Fibroblast of lung (primary cell): ENCODE data around the gene SDS. TPM values are rescaled to one million over a fixed set of nuclear protein-coding genes. Genes with fewer than 3 reads are reported as not detected.
A peak's percentile ranks its signal among the peaks of the same experiment; 100 is the strongest.

ENCODE experiments used
- DNase-seq, 2 donors: peaks; one replicate each; pipeline versions ENCODE4 v3.0.0 to v3.0.0-alpha.2; 2010; ENCODE audit warnings: low read depth in 2 of 2
- H2AFZ ChIP-seq: 2 replicates; pipeline ENCODE4 v1.5.1; 2012; ENCODE audit warnings: low read length, control low read depth, inconsistent platforms
- H3K27ac ChIP-seq: 2 replicates; pipeline ENCODE4 v1.5.1; 2011; ENCODE audit warnings: low read length, control low read depth; ENCODE audit not compliant: insufficient read depth
- H3K27me3 ChIP-seq: 2 replicates; pipeline ENCODE4 v1.5.1; 2011; ENCODE audit warnings: mild to moderate bottlenecking, low read length; ENCODE audit not compliant: control insufficient read depth, insufficient read depth
- H3K36me3 ChIP-seq: 2 replicates; pipeline ENCODE4 v1.5.1; 2011; ENCODE audit warnings: low read length; ENCODE audit not compliant: control insufficient read depth, insufficient read depth
- H3K4me1 ChIP-seq: 2 replicates; pipeline ENCODE4 v1.5.1; 2011; ENCODE audit warnings: low read length; ENCODE audit not compliant: control insufficient read depth, insufficient read depth; ENCODE audit errors: extremely low read depth
- H3K4me2 ChIP-seq: 2 replicates; pipeline ENCODE4 v1.5.1; 2011; ENCODE audit warnings: low read length, control low read depth; ENCODE audit not compliant: insufficient read depth; ENCODE audit errors: extremely low read depth
- H3K4me3 ChIP-seq, 4 experiments: fragments of 200-600 bp in 1 of 4; sonication (generic) in 1 of 4; replicated peaks in 1 of 4; 2 replicates each; pipeline ENCODE4 v1.5.1; 2011 to 2016; ENCODE audit warnings: low read length in 4 of 4, low read depth in 3 of 4, mild to moderate bottlenecking in 3 of 4, control low read depth in 2 of 4, inconsistent platforms in 1 of 4, mixed read lengths in 1 of 4; ENCODE audit not compliant: insufficient read depth in 1 of 4; ENCODE audit errors: control extremely low read depth in 1 of 4
- H3K79me2 ChIP-seq: 2 replicates; pipeline ENCODE4 v1.5.1; 2012; ENCODE audit warnings: mild to moderate bottlenecking, low read length, inconsistent platforms; ENCODE audit not compliant: control insufficient read depth, insufficient read depth
- H3K9ac ChIP-seq: 2 replicates; pipeline ENCODE4 v1.5.1; 2011; ENCODE audit warnings: mild to moderate bottlenecking, low read length, control low read depth; ENCODE audit not compliant: insufficient read depth
- H3K9me3 ChIP-seq: 2 replicates; pipeline ENCODE4 v1.5.1; 2012; ENCODE audit warnings: low read depth, low read length; ENCODE audit not compliant: control insufficient read depth, insufficient read depth
- H4K20me1 ChIP-seq: 2 replicates; pipeline ENCODE4 v1.5.1; 2011; ENCODE audit warnings: low read length; ENCODE audit not compliant: control insufficient read depth, insufficient read depth; ENCODE audit errors: extremely low read depth
- CTCF ChIP-seq, 2 donors: IDR thresholded peaks in 1 of 2; conservative IDR thresholded peaks in 1 of 2; 1 replicate in 1 of 2; 2 replicates in 1 of 2; pipeline ENCODE4 v1.5.1; 2011 to 2012; ENCODE audit warnings: low read length in 2 of 2, control low read depth in 1 of 2, inconsistent platforms in 1 of 2, low read depth in 1 of 2, mild to moderate bottlenecking in 1 of 2
- EZH2 ChIP-seq: IDR thresholded peaks from 2 replicates; pipeline ENCODE4 v1.5.1; 2012; ENCODE audit warnings: low read length, control low read depth, mild to moderate bottlenecking; ENCODE audit errors: missing control alignments
- polyA plus RNA-seq, 2 donors: library from polyadenylated mRNA; depleted of rRNA in 1 of 2; stranded (reverse) in 1 of 2; unstranded in 1 of 2; fragments of >200 nt; gene quantifications; 2 replicates each; pipeline ENCODE4 v1.2.1, GENCODE V29; 2011 to 2012; ENCODE audit warnings: missing spikeins in 1 of 2
- total RNA-seq: library from RNA; depleted of rRNA; stranded (reverse); fragments of >200 nt; gene quantifications from 2 replicates; pipeline ENCODE4 v1.2.1, GENCODE V29; 2014

The SDS gene
- total and polyA plus RNA-seq, 2 donors (not counting 1 experiment from before 2014, with no cell fraction given), result not detected

- Histone ChIP-seq H3K4me2 (no peak overlapping the region), H3K27me3 (no peaks in the 10 kb centered on the region), H3K4me3 (no peak overlapping the region), H3K9ac (no peak overlapping the region), H3K36me3 (peaks cover 6% of the 10 kb centered on the region), H3K4me1 (no peaks in the 10 kb centered on the region), H3K27ac (no peak overlapping the region), H3K9me3 (no peaks in the 10 kb centered on the region), H4K20me1 (no peaks in the 10 kb centered on the region), H2AFZ (no peak overlapping the region), H3K79me2 (no peaks in the 10 kb centered on the region)
- no peak for TF ChIP-seq CTCF (conservative IDR thresholded peaks at IDR 0.05 in 1 of 2, IDR thresholded peaks at IDR 0.05 in 1 of 2; ENCODE audit: low read depth in 1 of 2, low read length in 2 of 2)
- no peak for TF ChIP-seq EZH2
- DNase-seq, result peak in 1 of 2 donors; percentile 58
Measured at GRCh38 chr12:113369391-113369985, 34.2 kb downstream of the SDS start.

GRCh38 chr12:113368331-113368730 lies 35.4 kb downstream of the SDS start:
- Histone ChIP-seq H3K4me3 (no peak overlapping the region), H3K36me3 (peaks cover 4% of the 10 kb centered on the region), H4K20me1 (no peaks in the 10 kb centered on the region), H3K27me3 (no peaks in the 10 kb centered on the region), H3K4me1 (no peaks in the 10 kb centered on the region), H2AFZ (no peak overlapping the region), H3K9me3 (no peaks in the 10 kb centered on the region), H3K79me2 (no peaks in the 10 kb centered on the region), H3K4me2 (no peak overlapping the region), H3K9ac (no peak overlapping the region), H3K27ac (no peak overlapping the region)
- DNase-seq, result no peak
- no peak for TF ChIP-seq CTCF (conservative IDR thresholded peaks at IDR 0.05 in 1 of 2, IDR thresholded peaks at IDR 0.05 in 1 of 2; ENCODE audit: low read depth in 1 of 2, low read length in 2 of 2)
- TF ChIP-seq EZH2, result no peak

- H3K4me1 ChIP-seq, result no peaks in the 10 kb centered on the region
- H3K27ac ChIP-seq, result no peak overlapping the region
- H3K27me3 ChIP-seq, result no peaks in the 10 kb centered on the region
- H3K9me3 ChIP-seq, result no peaks in the 10 kb centered on the region
- H3K4me3 ChIP-seq, result no peak overlapping the region
- TF ChIP-seq CTCF (conservative IDR thresholded peaks at IDR 0.05 in 1 of 2, IDR thresholded peaks at IDR 0.05 in 1 of 2; ENCODE audit: low read depth in 1 of 2, low read length in 2 of 2) (no peak), EZH2 (no peak)
- H3K79me2 ChIP-seq, result no peaks in the 10 kb centered on the region
- no peak overlapping the region for H2AFZ ChIP-seq
- no peaks in the 10 kb centered on the region for H4K20me1 ChIP-seq
- DNase-seq, result peak in 1 of 2 donors; percentile 14
- peaks cover 2% of the 10 kb centered on the region for H3K36me3 ChIP-seq
- H3K4me2 ChIP-seq, result no peak overlapping the region
- no peak overlapping the region for H3K9ac ChIP-seq
Measured at GRCh38 chr12:113366827-113367226, 36.9 kb downstream of the SDS start.
